Measurements from ENCODE around the gene NSD2. TPM values are rescaled to one million over a fixed set of nuclear protein-coding genes. Genes with fewer than 3 reads are reported as not detected.

The NSD2 gene
- total RNA-seq, 1 experiment from 2014 or later: 136 TPM

GRCh38 chr4:1927675-1928074 is 56.5 kb downstream of the NSD2 start:
- WGBS (ENCODE audit: extremely low coverage, insufficient read length, low lambda C conversion rate): no CpG with 5 or more reads among the region's 3 CpGs
- H3K27ac Mint-ChIP-seq: no peak overlapping the region

More at GRCh38 chr4:1927675-1928074, 56.5 kb downstream of the NSD2 start:
- no peak overlapping the region for H3K56ac ChIP-seq (ENCODE audit: insufficient read length, low read depth, low read length)
- H3K27me3 Mint-ChIP-seq (ENCODE audit: low read depth): no peaks in the 10 kb centered on the region
- TF ChIP-seq, protein P1, sequence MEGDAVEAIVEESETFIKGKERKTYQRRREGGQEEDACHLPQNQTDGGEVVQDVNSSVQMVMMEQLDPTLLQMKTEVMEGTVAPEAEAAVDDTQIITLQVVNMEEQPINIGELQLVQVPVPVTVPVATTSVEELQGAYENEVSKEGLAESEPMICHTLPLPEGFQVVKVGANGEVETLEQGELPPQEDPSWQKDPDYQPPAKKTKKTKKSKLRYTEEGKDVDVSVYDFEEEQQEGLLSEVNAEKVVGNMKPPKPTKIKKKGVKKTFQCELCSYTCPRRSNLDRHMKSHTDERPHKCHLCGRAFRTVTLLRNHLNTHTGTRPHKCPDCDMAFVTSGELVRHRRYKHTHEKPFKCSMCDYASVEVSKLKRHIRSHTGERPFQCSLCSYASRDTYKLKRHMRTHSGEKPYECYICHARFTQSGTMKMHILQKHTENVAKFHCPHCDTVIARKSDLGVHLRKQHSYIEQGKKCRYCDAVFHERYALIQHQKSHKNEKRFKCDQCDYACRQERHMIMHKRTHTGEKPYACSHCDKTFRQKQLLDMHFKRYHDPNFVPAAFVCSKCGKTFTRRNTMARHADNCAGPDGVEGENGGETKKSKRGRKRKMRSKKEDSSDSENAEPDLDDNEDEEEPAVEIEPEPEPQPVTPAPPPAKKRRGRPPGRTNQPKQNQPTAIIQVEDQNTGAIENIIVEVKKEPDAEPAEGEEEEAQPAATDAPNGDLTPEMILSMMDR (conservative IDR thresholded peaks at IDR 0.05): no peak
- H3K27ac ChIP-seq (ENCODE audit: insufficient read length, low read depth, low read length): no peak overlapping the region
- no peak overlapping the region for H4K91ac ChIP-seq (ENCODE audit: insufficient read length, low read depth, low read length)
- no peak overlapping the region for H2BK15ac ChIP-seq (ENCODE audit: low read depth, low read length)
- H2BK120ac ChIP-seq (ENCODE audit: low read depth, low read length, poor library complexity, severe bottlenecking): no peak overlapping the region
- no peak overlapping the region for H2AK5ac ChIP-seq (ENCODE audit: insufficient read length, low read length)
- no peak overlapping the region for H3K9ac ChIP-seq (ENCODE audit: extremely low read depth, insufficient read length, low read length)
- no peak overlapping the region for H3K23ac ChIP-seq (ENCODE audit: insufficient read length, low read depth, low read length)
- H3K9me3 ChIP-seq (ENCODE audit: control insufficient read depth, low read depth, low read length): no peaks in the 10 kb centered on the region
- H3K23me2 ChIP-seq (ENCODE audit: insufficient read length, low read depth, low read length, poor library complexity, severe bottlenecking): no peaks in the 10 kb centered on the region
- H4K8ac ChIP-seq (replicated peaks; ENCODE audit: insufficient read length, low read depth, low read length): no peak overlapping the region
- H3K4me1 Mint-ChIP-seq: peaks cover 0 to 3% of the 10 kb centered on the region in 2 experiments; a peak in 1 of 4 replicates
- H3K36me3 Mint-ChIP-seq (ENCODE audit: insufficient read depth in 1 of 3, low read depth in 3 of 3): peaks cover 24 to 60% (median 46%) of the 10 kb centered on the region in 3 experiments
- H3K4me3 Mint-ChIP-seq: no peak overlapping the region
- H4K20me1 ChIP-seq (ENCODE audit: control insufficient read depth, insufficient read depth, insufficient read length): no peaks in the 10 kb centered on the region
- no peaks in the 10 kb centered on the region for H3K79me1 ChIP-seq (ENCODE audit: insufficient read depth, low read depth, low read length, poor library complexity, severe bottlenecking)
- H3K4me2 ChIP-seq (ENCODE audit: insufficient read depth, insufficient read length, low read length): no peak overlapping the region
- DNase-seq: no peak
- H2BK20ac ChIP-seq (ENCODE audit: low read depth, low read length, poor library complexity, severe bottlenecking): no peak overlapping the region
- no peaks in the 10 kb centered on the region for H3K9me3 Mint-ChIP-seq
- H3K4ac ChIP-seq (ENCODE audit: low read depth, low read length): no peak overlapping the region
- H3K79me2 ChIP-seq (ENCODE audit: insufficient read depth, low read length): no peaks in the 10 kb centered on the region
- H2AFZ ChIP-seq (ENCODE audit: low read length): no peak overlapping the region
- no peak overlapping the region for H2BK12ac ChIP-seq (ENCODE audit: insufficient read length, low read depth, low read length)
- H3K14ac ChIP-seq (ENCODE audit: insufficient read depth, low read length): no peak overlapping the region
- H4K5ac ChIP-seq (ENCODE audit: insufficient read length, low read depth, low read length): no peak overlapping the region
- no peak overlapping the region for H2BK5ac ChIP-seq (ENCODE audit: insufficient read length, low read length)
- H3K27me3 ChIP-seq (ENCODE audit: insufficient read depth, low read length): no peaks in the 10 kb centered on the region
- H3K18ac ChIP-seq (ENCODE audit: insufficient read length, low read depth, low read length): no peak overlapping the region
- H3K4me1 ChIP-seq (ENCODE audit: insufficient read depth, low read length): no peaks in the 10 kb centered on the region
- H3T11ph ChIP-seq (ENCODE audit: low read length): no peak overlapping the region

All from H9 (cell line).